Measurements from ENCODE around the gene NACC1. TPM values are rescaled to one million over a fixed set of nuclear protein-coding genes. Genes with fewer than 3 reads are reported as not detected.

Gene NACC1
- total and polyA plus RNA-seq, 7 donors, result 11.9 to 63.4 (median 43.5) TPM

DNA sequence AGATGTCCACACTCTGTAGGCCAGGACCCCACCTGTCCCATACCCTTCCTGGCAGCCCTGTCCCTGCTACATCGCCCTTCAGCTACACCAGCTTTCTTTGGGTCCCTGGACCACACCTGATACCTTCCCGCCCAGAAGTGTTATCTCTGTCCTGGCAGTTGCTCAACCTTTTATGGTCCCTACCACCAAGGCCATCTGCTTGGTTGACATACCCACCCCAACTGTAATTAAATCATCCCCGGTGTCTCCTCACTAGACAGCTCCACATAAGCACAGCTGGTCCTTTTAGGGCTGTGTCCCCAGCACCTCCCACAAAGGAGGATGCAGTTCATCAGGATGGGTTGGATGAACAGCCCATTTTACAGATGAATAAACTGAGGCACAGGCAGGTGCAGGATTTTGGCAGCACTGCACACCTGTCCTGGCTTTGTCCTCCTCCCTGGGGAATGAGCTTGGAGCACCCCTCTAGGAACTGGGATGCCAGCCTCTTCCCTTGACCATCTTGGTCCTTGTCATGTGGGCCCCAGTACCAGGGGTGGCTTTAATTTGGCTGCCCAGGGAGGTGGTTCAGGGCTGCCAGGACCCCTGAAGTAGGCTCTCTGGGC is 12.9 kb downstream of the NACC1 start:
- intact Hi-C loops (cut with DNase I), result no loop called here

DNA sequence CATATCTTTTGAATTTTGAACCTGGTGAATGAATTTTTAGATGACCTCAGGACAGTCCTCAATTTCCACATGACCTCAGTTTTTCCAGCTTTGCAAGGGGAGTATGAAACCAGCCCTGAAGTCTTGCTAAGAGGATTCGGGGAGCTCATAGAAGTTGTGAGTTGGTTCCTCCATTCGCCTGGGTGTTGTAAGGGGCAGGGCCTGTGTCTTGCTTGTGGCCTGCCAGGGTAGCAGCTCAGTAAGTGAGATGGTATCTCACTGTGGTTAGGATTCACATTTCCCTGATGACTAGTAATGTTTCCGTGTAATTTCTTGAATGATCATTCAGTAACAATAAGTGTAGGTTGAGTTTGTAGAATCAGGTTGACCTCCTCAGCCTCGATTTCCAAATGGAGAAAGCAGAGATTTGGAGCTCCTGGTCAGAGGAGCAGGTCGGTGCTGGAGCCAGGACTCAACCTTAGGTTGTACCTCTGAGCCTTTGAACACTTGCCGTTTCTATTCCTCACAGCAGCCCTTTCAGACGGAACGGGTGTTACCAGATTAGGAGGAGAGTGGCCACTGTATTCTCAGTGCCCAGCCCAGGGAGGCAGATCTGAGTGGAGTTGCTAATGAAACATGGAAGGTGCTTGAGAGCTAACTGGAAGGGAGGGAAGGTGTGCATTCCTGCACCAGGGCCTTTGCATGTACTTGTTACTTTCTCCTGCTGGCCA is 14.6 kb downstream of the NACC1 start:
- no peak for ATAC-seq
- intact Hi-C loops (cut with DNase I), result no loop called here
- H3K4me3 ChIP-seq, result no peak overlapping the region
- no peak for DNase-seq
- H3K4me1 ChIP-seq, result no peaks in the 10 kb centered on the region
- no peaks in the 10 kb centered on the region for H3K27me3 ChIP-seq (ENCODE audit: insufficient read depth in 3 of 3, low read length in 2 of 3)
- H3K36me3 ChIP-seq (ENCODE audit: insufficient read depth in 1 of 2, low read depth in 1 of 2), result peaks cover 0 to 26% of the 10 kb centered on the region in 2 donors
- TF ChIP-seq CTCF (IDR thresholded peaks at IDR 0.05), result no peak
- no peaks in the 10 kb centered on the region for H3K9me3 ChIP-seq
- whole genome bisulfite sequencing, 3 donors, result 82 to 90% (median 87%) methylated on average over 8 of the region's 8 CpGs
- H3K27ac ChIP-seq, result peak overlapping the region; percentile 30

More for the DNA sequence above, 12.9 kb downstream of the NACC1 start:
- WGBS, 3 donors, result 90 to 94% (median 94%) methylated on average over 3 of the region's 3 CpGs
- ATAC-seq, result no peak
- H3K36me3 ChIP-seq (ENCODE audit: insufficient read depth in 1 of 2, low read depth in 1 of 2), result peaks cover 0 to 12% of the 10 kb centered on the region in 2 donors
- no peak for TF ChIP-seq CTCF (IDR thresholded peaks at IDR 0.05)
- no peaks in the 10 kb centered on the region for H3K27me3 ChIP-seq (ENCODE audit: insufficient read depth in 3 of 3, low read length in 2 of 3)
- H3K9me3 ChIP-seq, result no peaks in the 10 kb centered on the region
- H3K4me3 ChIP-seq, result no peak overlapping the region
- no peak overlapping the region for H3K27ac ChIP-seq
- no peak for DNase-seq
- no peaks in the 10 kb centered on the region for H3K4me1 ChIP-seq

DNA sequence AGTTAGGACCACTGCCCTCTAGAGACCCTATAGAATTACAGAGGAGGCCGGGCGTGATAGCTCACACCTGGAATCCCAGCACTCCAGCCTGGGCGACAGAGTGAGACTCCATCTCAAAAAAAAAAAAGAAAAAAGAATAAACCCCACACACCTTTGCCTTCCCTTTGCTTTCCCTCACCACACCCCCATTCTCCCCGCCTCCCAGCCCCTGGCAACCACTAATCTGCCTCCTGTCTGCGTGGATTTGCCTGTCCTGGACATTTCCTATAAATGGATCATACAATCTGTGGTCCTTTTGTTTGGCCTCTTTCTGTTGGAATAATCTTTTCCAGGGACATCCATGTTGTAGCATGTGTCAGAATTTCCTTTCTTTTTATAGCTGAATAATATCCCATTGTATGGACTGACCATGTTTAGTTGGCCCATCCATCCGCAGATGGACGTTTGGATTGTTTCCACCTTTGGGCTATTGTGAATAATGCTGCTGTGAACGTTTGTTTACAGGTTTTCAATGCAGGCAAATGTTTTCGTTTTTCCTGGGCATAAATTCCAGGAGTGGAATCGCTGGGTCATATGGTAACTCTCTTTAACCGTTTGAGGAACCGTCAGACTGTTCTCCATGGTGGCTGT is 15.3 kb downstream of the NACC1 start:
- WGBS, 3 donors, result 57 to 66% (median 59%) methylated on average over 12 of the region's 12 CpGs
- TF ChIP-seq CTCF (IDR thresholded peaks at IDR 0.05), result no peak
- peaks cover 0 to 33% of the 10 kb centered on the region in 2 donors for H3K36me3 ChIP-seq (ENCODE audit: insufficient read depth in 1 of 2, low read depth in 1 of 2)
- no peak overlapping the region for H3K4me3 ChIP-seq
- H3K9me3 ChIP-seq, result no peaks in the 10 kb centered on the region
- no peak for DNase-seq
- intact Hi-C loops (cut with DNase I), result no loop called here
- H3K27ac ChIP-seq, result peak overlapping the region; percentile 30
- no peaks in the 10 kb centered on the region for H3K4me1 ChIP-seq
- H3K27me3 ChIP-seq (ENCODE audit: insufficient read depth in 3 of 3, low read length in 2 of 3), result no peaks in the 10 kb centered on the region
- no peak for ATAC-seq

DNA sequence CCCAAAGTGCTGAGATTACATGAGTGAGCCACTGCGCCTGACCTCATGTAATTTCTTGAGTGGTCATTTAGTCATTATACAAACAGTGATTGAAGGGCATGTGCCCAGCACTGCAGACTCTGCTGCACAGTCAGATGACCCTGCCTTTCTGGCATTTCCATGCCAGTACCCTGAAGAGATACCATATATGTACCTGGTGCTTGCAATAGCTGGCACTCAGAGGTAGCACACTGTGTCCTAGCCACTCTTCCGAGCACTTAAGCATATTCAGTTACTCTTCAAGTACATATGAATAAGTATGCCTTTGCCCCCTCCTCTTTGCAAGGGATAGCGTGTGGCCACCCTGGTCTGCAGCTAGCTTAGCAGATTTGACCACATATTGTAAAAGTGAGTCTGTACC is 16.6 kb downstream of the NACC1 start:
- ATAC-seq (peak; percentile 51 to 92 (median 88)), DNase-seq (no peak)
- no peaks in the 10 kb centered on the region for H3K4me1 ChIP-seq
- no peak overlapping the region for H3K27ac ChIP-seq
- no peak overlapping the region for H3K4me3 ChIP-seq
- peaks cover 0 to 42% of the 10 kb centered on the region in 2 donors for H3K36me3 ChIP-seq (ENCODE audit: insufficient read depth in 1 of 2, low read depth in 1 of 2)
- H3K9me3 ChIP-seq, result no peaks in the 10 kb centered on the region
- TF ChIP-seq CTCF (IDR thresholded peaks at IDR 0.05), result no peak
- intact Hi-C loops (cut with DNase I), result no loop called here
- 64 to 83% (median 76%) methylated on average over 3 of the region's 3 CpGs for WGBS, 3 donors
- no peaks in the 10 kb centered on the region for H3K27me3 ChIP-seq (ENCODE audit: insufficient read depth in 3 of 3, low read length in 2 of 3)

Measured in psoas muscle (tissue), 8 donors.